ENCODE measurements around the gene NAPEPLD.
"Not testable (repeated sequence)": the region's sequence is repeated elsewhere in the genome, so short reads cannot be mapped to it uniquely, and the experiment has no call there.

The NAPEPLD gene

DNA sequence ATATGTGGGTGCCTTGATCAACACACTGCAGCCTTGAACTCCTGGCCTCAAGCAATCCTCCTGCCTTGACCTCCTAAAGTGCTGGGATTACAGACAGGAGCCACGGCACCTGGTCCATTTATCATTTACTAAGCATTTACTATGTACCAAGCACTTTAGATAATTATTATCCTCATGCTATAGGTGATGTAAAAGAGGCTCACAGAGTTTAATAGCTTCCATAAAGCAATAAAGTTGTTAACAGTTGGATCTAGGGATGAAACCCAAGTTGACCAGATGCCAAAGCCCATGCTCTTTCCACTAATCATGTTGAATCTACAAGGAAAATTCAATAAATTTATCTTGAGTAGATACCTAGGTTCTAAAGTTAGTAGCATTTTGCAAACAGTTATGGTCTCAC is 5.0 kb downstream of the NAPEPLD start:
- DNase-seq = no peak

DNA sequence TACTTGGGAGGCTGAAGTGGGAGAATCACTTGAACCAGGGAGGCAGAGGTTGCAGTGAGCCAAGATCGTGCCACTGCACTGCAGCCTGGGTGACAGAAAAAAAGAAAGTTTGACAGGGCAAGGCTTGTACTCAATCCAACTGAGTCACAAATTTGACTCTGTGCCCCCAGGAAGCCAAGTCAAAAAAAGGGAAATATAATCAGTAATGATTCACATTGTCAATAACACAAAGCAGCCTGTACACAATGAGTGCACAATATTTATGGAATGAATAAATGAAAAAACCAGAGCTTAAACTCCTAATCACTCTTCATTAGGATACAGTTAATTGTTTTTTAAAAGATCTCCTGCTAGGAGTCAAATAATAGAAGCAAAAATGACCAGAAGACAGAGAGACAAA is 6.4 kb downstream of the NAPEPLD start:
- no peak for DNase-seq

DNA sequence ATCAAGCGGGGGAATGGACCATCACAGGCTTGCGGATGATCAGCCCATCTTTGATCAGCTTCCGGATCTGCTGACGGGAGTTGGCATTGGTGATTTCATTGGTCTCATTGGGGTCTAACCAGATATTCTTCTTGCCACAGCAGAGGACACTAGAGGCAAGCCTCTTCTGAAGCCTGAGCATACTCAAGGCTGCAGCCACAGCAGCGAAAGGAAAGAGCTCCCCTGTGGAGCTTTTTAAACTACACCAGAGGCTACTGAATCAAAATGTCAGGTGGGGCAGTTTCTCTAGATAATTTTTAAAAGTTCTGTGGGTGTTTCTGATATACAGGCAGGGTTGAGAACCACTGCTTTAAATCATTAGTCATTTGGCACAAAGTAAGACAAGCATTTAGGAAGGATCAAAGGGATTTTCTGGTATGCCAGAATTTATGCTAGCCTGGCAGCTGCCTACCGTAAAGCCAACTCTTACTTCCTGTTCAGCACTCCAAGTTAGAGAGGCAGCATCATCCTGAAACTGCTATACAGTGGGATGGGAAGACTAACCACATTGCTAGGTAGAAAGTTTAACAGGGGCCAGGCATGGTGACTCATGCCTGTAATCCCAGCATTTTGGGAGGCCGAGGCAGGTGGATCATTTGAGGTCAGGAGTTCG is 7.0 kb downstream of the NAPEPLD start:
- no peak for DNase-seq

- DNase-seq = no peak
Observed at GRCh38 chr7:103140685-103141084, 8.2 kb downstream of the NAPEPLD start.

DNA sequence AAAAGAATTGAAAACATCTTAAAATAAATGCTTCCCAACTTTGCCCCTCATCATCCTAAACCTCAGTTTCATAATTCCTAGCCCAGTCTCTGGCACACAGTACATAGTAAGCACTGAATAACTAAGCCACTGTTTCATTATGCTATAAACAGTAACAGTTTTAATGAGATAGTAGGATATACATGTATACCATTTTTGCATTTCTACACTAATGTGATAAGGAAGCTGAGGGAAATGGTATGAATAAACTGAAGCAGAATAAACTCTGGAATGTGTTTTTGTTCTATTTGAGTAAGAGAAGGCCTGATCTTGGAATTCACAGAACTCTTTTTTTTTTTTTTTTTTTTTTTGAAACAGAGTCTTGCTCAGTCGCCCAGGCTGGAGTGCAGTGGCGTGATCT is 8.8 kb downstream of the NAPEPLD start:
- DNase-seq = no peak

DNA sequence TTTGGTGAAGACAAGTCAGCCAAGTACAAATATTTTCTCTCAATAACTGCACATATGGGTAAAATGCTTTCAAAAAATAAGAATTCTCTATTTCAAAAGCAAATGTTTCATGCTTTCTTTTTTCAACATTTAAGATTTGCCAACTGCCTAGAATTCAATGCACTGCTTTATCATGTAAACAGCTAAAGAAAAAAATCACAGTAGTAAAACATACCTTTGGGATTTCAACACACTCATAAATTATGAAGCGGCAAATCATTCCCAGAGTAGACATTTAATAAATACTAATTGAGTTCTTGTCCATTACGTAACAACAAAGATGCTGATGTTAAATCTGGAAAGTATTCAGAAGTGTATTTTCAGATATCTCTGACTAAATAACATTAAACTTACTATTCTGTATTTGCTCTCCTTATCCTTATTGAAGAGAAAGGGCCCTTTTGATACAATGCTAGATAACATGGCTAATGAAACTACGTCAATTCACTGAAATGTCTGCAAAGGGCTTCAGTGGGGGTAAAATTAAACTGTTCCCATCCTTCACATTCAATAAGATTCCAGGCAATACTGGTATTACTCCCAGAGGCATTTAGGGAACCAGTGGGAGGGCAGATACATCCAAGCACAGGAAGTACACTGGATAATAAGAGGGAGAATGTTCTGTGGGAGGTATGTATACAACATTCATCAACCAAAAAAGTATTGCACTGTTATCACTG is 13.9 kb downstream of the NAPEPLD start:
- no peak for DNase-seq

- no peak for DNase-seq
Observed at GRCh38 chr7:103132995-103133688, 15.8 kb downstream of the NAPEPLD start.

- no peak for DNase-seq
Observed at GRCh38 chr7:103130901-103131624, 17.8 kb downstream of the NAPEPLD start.

DNA sequence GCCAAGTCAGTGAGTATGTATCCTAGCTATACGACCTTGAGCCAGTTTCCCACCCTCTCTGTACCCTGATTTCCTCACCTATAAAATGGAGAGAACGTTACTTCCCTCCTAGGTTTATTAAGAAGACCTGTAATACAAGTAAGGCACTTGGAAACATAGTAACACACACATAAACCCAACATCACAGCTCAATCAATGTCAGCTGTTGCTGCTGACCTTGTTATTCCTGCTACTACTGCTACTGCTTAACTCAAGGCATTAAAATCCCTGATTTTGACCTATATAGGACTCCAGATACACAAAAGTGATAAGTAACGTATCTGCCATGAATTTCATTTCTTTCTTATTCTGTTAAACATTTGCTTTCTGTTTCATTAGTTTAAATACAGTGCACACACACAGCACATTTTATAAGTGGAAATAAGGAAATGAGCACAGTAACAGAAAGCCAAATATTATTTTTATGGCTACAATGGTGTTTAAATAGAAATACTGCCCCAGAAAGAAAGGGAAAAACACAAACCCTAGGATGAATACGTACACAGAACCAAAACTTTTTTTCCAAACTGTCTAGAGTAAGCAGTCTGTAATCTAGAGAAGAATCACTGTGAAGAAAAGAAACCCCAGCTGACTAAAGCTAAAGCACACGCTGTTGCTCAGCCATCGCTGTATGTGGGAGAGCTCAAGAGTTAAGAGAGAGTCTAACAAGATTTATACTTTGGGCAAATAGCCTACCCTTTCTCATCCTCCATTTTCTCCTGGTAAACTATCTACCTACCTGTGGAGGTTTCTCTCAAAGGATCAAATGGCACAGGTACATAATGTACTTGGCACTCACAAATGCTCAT is 19.0 kb downstream of the NAPEPLD start:
- no peak for DNase-seq

- no peak for DNase-seq
Observed at GRCh38 chr7:103127006-103127405, 21.9 kb downstream of the NAPEPLD start.

DNA sequence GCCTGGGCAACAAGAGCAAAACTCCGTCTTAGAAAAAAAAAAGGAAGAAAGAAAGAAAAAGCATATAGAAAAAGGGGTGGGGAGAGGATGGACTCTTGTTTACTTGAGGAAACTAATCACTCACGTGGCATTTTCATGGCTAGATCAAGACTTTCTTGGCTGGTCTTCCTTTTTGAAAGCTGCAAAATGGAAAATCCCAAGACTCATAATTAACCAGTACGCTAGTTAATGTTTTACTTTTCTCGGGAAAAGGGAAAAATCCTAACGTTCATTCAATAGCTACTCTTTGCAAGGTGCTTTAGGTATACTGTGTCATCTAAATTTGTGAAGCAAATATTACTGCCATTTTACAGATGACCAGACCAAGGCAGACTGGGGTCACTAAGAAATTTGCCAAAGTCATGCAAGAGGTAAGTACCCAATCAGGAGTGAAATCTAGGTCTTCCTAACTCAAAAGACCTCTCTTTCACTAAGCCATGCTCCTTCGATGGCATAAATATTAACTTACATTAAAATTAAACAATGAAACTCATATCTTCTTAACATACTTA is 24.4 kb downstream of the NAPEPLD start:
- no peak for DNase-seq

GRCh38 chr7:103123529-103123928 is 25.4 kb downstream of the NAPEPLD start:
- no peak for DNase-seq

GRCh38 chr7:103121641-103122040 is 27.3 kb downstream of the NAPEPLD start:
- DNase-seq = no peak

DNA sequence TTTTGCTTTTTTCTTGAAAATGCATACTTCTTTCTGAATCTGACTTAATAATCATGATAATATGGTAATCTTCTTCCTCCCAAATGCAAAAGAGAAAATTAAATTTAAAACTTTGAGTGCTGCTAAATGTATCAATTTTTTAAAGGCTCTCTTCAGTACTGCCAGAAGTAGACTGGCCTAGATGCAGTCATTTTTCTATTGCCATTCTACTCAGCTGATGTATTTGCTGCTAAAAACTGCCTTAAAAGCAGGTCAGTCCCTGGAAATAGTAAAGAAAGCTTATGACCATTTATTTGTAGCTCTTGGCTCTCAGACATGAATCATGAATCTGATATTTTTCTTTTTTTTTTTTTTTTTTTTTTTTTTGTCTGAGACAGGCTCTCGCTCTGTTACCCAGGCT is 28.5 kb downstream of the NAPEPLD start:
- DNase-seq = no peak

GRCh38 chr7:103119791-103120291 is 29.1 kb downstream of the NAPEPLD start:
- DNase-seq = no peak

DNA sequence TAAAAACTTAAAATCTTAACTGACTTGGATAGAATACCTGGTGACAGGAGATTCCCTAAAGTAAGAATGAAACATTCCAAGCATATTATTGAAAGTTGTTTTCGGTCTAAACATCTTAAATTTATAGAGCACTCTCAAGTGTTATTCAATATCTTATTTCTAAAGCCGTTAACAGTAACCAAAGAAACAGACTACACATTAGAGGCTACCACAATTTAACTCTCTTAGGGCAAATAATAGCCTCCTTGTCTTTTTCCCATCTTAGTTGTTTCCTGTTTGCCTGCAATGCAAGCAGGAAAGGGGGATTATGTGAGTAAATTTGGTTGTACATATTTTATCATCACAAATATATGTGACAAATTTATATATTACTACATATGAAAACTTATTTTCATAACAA is 31.4 kb downstream of the NAPEPLD start:
- no peak for DNase-seq

DNA sequence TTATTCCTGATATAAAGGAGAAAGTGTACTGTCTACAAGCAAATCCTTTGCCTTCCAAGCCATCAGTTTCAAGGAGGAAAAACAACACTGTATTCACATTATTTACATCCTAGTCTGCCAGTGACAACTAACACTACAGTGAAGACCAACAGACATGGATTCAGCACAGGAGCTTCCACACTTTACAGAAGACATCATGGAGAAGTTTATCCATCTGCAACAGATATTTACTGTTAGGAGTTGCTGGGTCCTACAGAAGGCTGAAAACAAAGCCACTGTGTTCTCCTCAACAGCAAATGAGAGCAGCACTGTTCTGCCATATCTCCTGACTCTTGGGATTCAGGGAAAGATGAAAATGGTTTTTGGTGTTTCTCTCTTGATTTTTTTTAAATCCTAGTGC is 31.9 kb downstream of the NAPEPLD start:
- DNase-seq = no peak

- no peak for DNase-seq
Observed at GRCh38 chr7:103116511-103116910, 32.4 kb downstream of the NAPEPLD start.

DNA sequence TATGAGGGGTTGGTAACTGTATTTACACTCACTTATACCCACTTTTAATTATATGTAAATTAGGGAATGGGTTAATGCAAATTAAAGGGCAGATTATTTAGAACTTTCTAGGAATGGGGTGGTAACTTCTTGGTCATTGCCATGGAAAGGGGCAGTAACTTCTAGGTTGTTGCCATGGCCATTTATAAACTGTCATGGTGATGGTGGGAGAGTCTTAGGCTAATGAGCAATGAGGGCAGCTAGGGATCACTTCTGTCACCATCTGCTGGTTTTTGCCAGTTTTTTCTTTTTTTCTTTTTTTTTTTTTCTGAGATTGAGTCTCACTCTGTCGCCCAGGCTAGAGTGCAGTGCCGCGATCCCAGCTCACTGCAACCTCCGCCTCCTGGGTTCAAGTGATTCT is 33.1 kb downstream of the NAPEPLD start:
- no peak for DNase-seq

GRCh38 chr7:103114576-103115008 is 34.3 kb downstream of the NAPEPLD start:
- DNase-seq = no peak

DNA sequence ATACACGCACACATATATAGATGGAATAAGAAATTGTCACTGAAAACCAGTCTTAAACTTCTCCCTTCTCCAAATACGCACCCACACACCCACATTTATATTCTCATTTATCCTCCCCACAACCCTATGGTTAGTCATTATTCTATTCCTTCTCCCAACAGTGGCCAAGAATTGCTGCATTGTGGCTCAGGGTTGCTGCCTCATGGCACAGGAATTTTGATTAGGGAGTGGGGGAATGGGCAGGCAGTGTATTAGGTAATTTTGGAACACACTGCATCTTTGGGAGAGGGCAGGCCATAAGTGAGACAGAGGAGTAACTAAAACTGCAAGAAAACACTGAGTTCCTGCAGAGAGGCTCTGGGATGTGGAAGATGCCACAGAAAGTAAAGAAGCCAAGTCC is 35.7 kb downstream of the NAPEPLD start:
- no peak for DNase-seq

DNA sequence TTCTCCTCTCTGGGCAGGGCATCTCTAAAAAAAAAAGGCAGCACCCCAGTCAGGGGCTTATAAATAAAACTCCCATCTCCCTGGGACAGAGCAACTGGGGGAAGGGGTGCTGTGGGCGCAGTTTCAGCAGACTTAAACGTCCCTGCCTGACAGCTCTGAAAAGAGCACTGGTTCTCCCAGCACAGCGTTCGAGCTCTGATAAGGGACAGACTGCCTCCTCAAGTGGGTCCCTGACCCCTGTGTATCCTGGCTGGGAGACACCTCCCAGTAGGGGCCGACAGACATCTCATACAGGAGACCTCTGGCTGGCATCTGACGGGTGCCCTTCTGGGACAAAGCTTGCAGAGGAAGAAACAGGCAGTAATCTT is 42.2 kb downstream of the NAPEPLD start:
- DNase-seq = not testable (repeated sequence)
